Osteoblast (primary cell): ENCODE data around the gene PIK3R5. TPM values are rescaled to one million over a fixed set of nuclear protein-coding genes. Genes with fewer than 3 reads are reported as not detected.

Experiments used
- DNase-seq: peaks from one replicate; pipeline ENCODE4 v3.0.0; 2011; ENCODE audit warnings: low spot score, mixed read lengths; ENCODE audit not compliant: insufficient read length; ENCODE audit errors: missing footprints
- H2AFZ ChIP-seq: 2 replicates; pipeline ENCODE4 v1.6.0; 2011; ENCODE audit warnings: mild to moderate bottlenecking, low read length
- H3K27ac ChIP-seq: 2 replicates; pipeline ENCODE4 v1.5.1; 2011; ENCODE audit warnings: mild to moderate bottlenecking, low read depth, low read length, moderate library complexity
- H3K27me3 ChIP-seq: 2 replicates; pipeline ENCODE4 v1.6.0; 2012; ENCODE audit warnings: mild to moderate bottlenecking, control low read depth, inconsistent platforms, low read length, moderate library complexity; ENCODE audit not compliant: insufficient read depth
- H3K36me3 ChIP-seq: 2 replicates; pipeline ENCODE4 v1.5.1; 2011; ENCODE audit warnings: mild to moderate bottlenecking, low read length, control low read depth, moderate library complexity; ENCODE audit not compliant: insufficient read depth
- H3K4me1 ChIP-seq: 2 replicates; pipeline ENCODE4 v1.5.1; 2011; ENCODE audit warnings: mild to moderate bottlenecking, low read length, control low read depth, moderate library complexity; ENCODE audit not compliant: insufficient read depth
- H3K4me2 ChIP-seq: 2 replicates; pipeline ENCODE4 v1.6.0; 2011; ENCODE audit warnings: mild to moderate bottlenecking, low read length; ENCODE audit not compliant: insufficient read depth
- H3K4me3 ChIP-seq: fragments of 200-600 bp; sonication (generic); 3 replicates; pipeline ENCODE4 v1.5.1; 2012; ENCODE audit warnings: mild to moderate bottlenecking, low read length, inconsistent platforms; ENCODE audit not compliant: insufficient read depth
- H3K79me2 ChIP-seq: 2 replicates; pipeline ENCODE4 v1.6.0; 2012; ENCODE audit warnings: mild to moderate bottlenecking, low read length, control low read depth, inconsistent platforms; ENCODE audit not compliant: insufficient read depth
- H3K9me3 ChIP-seq: 2 replicates; pipeline ENCODE4 v1.5.1; 2011; ENCODE audit warnings: low read depth, low read length, control low read depth
- H4K20me1 ChIP-seq: 2 replicates; pipeline ENCODE4 v1.6.0; 2012; ENCODE audit warnings: mild to moderate bottlenecking, low read length, control low read depth; ENCODE audit not compliant: insufficient read depth
- total RNA-seq: library from RNA; depleted of rRNA; stranded (reverse); fragments of >200 nt; gene quantifications from 2 replicates; pipeline ENCODE4 v1.2.3, GENCODE V29; 2012
- TF ChIP-seq, protein P1 (sequence below): IDR thresholded peaks from 2 replicates; pipeline ENCODE4 v1.5.1; 2011; ENCODE audit warnings: mild to moderate bottlenecking, low read depth, low read length, moderate library complexity; ENCODE audit errors: extremely low read depth

PIK3R5 gene
- total RNA-seq, 1 donor, result 0.36 TPM

DNA sequence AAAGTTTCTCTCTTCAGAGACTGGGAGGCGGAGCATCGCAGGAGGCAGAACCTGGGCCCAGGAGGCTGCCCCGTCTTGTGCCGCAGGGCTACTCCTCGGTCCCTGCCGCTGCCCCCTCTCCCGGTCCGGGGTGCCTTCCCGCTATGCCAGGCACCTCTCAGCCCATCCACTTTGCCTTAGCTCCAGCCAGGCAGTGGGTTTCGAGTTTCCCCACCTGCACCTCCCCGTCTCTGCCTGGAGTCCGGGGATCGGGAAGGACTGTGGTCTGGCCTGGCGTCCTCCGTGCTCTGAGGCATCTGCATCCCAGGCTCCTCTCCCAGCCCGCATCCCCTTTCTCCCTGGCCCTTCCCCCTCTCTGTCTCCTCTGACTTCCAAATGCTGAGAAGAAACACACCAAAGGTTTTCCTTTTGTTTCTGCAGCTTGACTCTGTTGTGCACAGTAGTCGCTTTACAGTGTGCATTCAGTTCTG lies 71.3 kb downstream of the PIK3R5 start:
- H3K4me1 ChIP-seq, result peaks cover 4% of the 10 kb centered on the region
- H3K9me3 ChIP-seq, result no peaks in the 10 kb centered on the region
- H2AFZ ChIP-seq, result no peak overlapping the region
- peak overlapping the region; percentile 44 for H3K4me2 ChIP-seq
- no peak overlapping the region for H3K27ac ChIP-seq
- no peaks in the 10 kb centered on the region for H3K36me3 ChIP-seq
- TF ChIP-seq, protein P1, sequence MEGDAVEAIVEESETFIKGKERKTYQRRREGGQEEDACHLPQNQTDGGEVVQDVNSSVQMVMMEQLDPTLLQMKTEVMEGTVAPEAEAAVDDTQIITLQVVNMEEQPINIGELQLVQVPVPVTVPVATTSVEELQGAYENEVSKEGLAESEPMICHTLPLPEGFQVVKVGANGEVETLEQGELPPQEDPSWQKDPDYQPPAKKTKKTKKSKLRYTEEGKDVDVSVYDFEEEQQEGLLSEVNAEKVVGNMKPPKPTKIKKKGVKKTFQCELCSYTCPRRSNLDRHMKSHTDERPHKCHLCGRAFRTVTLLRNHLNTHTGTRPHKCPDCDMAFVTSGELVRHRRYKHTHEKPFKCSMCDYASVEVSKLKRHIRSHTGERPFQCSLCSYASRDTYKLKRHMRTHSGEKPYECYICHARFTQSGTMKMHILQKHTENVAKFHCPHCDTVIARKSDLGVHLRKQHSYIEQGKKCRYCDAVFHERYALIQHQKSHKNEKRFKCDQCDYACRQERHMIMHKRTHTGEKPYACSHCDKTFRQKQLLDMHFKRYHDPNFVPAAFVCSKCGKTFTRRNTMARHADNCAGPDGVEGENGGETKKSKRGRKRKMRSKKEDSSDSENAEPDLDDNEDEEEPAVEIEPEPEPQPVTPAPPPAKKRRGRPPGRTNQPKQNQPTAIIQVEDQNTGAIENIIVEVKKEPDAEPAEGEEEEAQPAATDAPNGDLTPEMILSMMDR, result no peak
- H3K4me3 ChIP-seq, result no peak overlapping the region
- H3K79me2 ChIP-seq, result no peaks in the 10 kb centered on the region
- H3K27me3 ChIP-seq, result peaks cover 13% of the 10 kb centered on the region
- DNase-seq, result peak; percentile 83
- H4K20me1 ChIP-seq, result no peaks in the 10 kb centered on the region

DNA sequence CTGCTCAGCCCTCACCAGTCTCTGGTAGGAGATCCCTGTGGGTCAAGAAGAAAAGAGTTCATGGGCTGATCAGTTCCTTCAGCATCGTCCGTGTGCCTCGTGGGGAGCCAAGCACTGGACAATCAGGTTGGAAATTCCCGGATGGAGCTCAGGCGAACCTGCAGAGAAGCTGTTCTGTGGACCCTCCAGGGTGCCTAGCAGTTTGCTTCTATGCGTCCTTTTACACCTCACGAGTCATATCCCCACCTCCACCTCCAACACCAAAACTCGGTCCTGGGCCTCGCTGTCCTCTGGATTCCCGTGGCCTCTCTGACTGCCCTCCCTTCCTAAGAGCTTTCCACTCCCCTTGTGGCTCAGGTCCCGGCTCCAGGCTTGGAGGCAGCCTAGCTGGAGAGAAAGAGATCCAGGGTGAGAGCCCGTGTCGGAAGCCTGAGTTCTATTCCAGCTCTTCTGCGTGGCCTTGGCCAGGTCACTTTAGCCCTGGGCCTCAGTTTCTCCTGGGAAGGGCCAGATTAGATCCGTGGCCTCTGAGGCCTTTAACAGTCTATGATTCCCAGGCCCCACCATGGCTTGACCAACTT lies 71.8 kb downstream of the PIK3R5 start:
- Histone ChIP-seq H4K20me1 (no peaks in the 10 kb centered on the region), H3K79me2 (no peaks in the 10 kb centered on the region), H3K27me3 (peaks cover 13% of the 10 kb centered on the region), H3K4me2 (no peak overlapping the region), H2AFZ (no peak overlapping the region), H3K36me3 (no peaks in the 10 kb centered on the region), H3K4me1 (peaks cover 4% of the 10 kb centered on the region), H3K27ac (no peak overlapping the region), H3K4me3 (no peak overlapping the region), H3K9me3 (no peaks in the 10 kb centered on the region)
- TF ChIP-seq, protein P1, result no peak
- no peak for DNase-seq

DNA sequence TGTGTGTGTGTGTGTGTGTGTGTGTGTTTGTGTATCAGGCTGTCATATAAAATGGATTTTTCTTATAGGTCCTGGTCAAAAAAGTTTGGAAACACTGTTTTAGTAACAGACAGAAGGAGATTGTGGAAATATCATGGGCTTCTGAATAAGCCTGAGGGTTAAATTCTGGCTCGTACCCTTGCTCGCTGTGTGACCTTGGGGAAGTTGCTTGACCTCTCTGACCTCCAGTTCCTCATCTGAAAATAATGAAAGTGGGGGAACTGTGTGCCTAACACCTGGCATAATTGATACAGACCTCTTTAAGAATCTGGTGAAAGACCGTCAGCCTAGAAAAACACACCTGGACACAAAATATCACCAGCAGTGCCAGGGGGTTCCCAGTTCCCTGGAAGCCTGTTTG lies 72.4 kb downstream of the PIK3R5 start:
- H3K4me2 ChIP-seq, result no peak overlapping the region
- TF ChIP-seq, protein P1, result no peak
- no peak for DNase-seq
- no peaks in the 10 kb centered on the region for H3K9me3 ChIP-seq
- peaks cover 4% of the 10 kb centered on the region for H3K4me1 ChIP-seq
- no peaks in the 10 kb centered on the region for H3K36me3 ChIP-seq
- peaks cover 13% of the 10 kb centered on the region for H3K27me3 ChIP-seq
- no peak overlapping the region for H2AFZ ChIP-seq
- H4K20me1 ChIP-seq, result no peaks in the 10 kb centered on the region
- H3K79me2 ChIP-seq, result no peaks in the 10 kb centered on the region
- no peak overlapping the region for H3K27ac ChIP-seq
- H3K4me3 ChIP-seq, result no peak overlapping the region

GRCh38 chr17:8892338-8892690 lies 73.2 kb downstream of the PIK3R5 start:
- no peak overlapping the region for H3K4me3 ChIP-seq
- no peaks in the 10 kb centered on the region for H3K36me3 ChIP-seq
- H3K27me3 ChIP-seq, result peaks cover 8% of the 10 kb centered on the region
- DNase-seq, result peak; percentile 42
- H3K4me2 ChIP-seq, result no peak overlapping the region
- H4K20me1 ChIP-seq, result no peaks in the 10 kb centered on the region
- TF ChIP-seq, protein P1, result no peak
- peaks cover 4% of the 10 kb centered on the region for H3K4me1 ChIP-seq
- no peaks in the 10 kb centered on the region for H3K79me2 ChIP-seq
- H3K9me3 ChIP-seq, result no peaks in the 10 kb centered on the region
- H2AFZ ChIP-seq, result no peak overlapping the region
- H3K27ac ChIP-seq, result no peak overlapping the region
